IPS-18c (cell line): ENCODE measurements around the gene UNC80.

Experiments used
- H3K4me3 ChIP-seq: 2 replicates; pipeline ENCODE4 v1.7.0; 2013; ENCODE audit warnings: low read depth, mild to moderate bottlenecking, low read length, moderate library complexity; ENCODE audit not compliant: insufficient read depth
- H3K9me3 ChIP-seq: one replicate; pipeline ENCODE4 v1.6.1; 2013; ENCODE audit warnings: mild to moderate bottlenecking, low read length, moderate library complexity; ENCODE audit not compliant: control insufficient read depth, insufficient read depth

UNC80 gene

GRCh38 chr2:209872675-209873074, 101.0 kb downstream of the UNC80 start:
- no peaks in the 10 kb centered on the region for H3K9me3 ChIP-seq
- H3K4me3 ChIP-seq = no peak overlapping the region

GRCh38 chr2:209875270-209875669, 103.6 kb downstream of the UNC80 start:
- H3K9me3 ChIP-seq = no peaks in the 10 kb centered on the region
- H3K4me3 ChIP-seq = no peak overlapping the region

GRCh38 chr2:209876211-209876610, 104.6 kb downstream of the UNC80 start:
- H3K4me3 ChIP-seq = no peak overlapping the region
- H3K9me3 ChIP-seq = no peaks in the 10 kb centered on the region

- no peaks in the 10 kb centered on the region for H3K9me3 ChIP-seq
These were observed 107.1 kb downstream of the UNC80 start for GRCh38 chr2:209878701-209879100.

GRCh38 chr2:209900638-209901037, 129.0 kb downstream of the UNC80 start:
- Histone ChIP-seq H3K9me3 (no peaks in the 10 kb centered on the region), H3K4me3 (no peak overlapping the region)

More at GRCh38 chr2:209878701-209879100, 107.1 kb downstream of the UNC80 start:
- H3K4me3 ChIP-seq = no peak overlapping the region

- Histone ChIP-seq H3K9me3 (no peaks in the 10 kb centered on the region), H3K4me3 (no peak overlapping the region)
These were observed 129.5 kb downstream of the UNC80 start for GRCh38 chr2:209901172-209901571.

- no peaks in the 10 kb centered on the region for H3K9me3 ChIP-seq
- H3K4me3 ChIP-seq = no peak overlapping the region
These were observed 134.1 kb downstream of the UNC80 start for GRCh38 chr2:209905691-209906090.

GRCh38 chr2:209907746-209908145, 136.1 kb downstream of the UNC80 start:
- Histone ChIP-seq H3K4me3 (no peak overlapping the region), H3K9me3 (no peaks in the 10 kb centered on the region)

- Histone ChIP-seq H3K4me3 (no peak overlapping the region), H3K9me3 (no peaks in the 10 kb centered on the region)
These were observed 136.9 kb downstream of the UNC80 start for GRCh38 chr2:209908511-209908910.

GRCh38 chr2:209911486-209911885, 139.9 kb downstream of the UNC80 start:
- Histone ChIP-seq H3K4me3 (no peak overlapping the region), H3K9me3 (no peaks in the 10 kb centered on the region)

GRCh38 chr2:209913786-209914345, 142.2 kb downstream of the UNC80 start:
- Histone ChIP-seq H3K9me3 (no peaks in the 10 kb centered on the region), H3K4me3 (no peak overlapping the region)

GRCh38 chr2:209917154-209917771, 145.6 kb downstream of the UNC80 start:
- no peaks in the 10 kb centered on the region for H3K9me3 ChIP-seq
- H3K4me3 ChIP-seq = no peak overlapping the region

- Histone ChIP-seq H3K9me3 (no peaks in the 10 kb centered on the region), H3K4me3 (no peak overlapping the region)
These were observed 146.6 kb downstream of the UNC80 start for GRCh38 chr2:209918251-209918650.

GRCh38 chr2:209922116-209922515, 150.5 kb downstream of the UNC80 start:
- Histone ChIP-seq H3K9me3 (no peaks in the 10 kb centered on the region), H3K4me3 (no peak overlapping the region)

- no peaks in the 10 kb centered on the region for H3K9me3 ChIP-seq
- H3K4me3 ChIP-seq = no peak overlapping the region
These were observed 157.7 kb downstream of the UNC80 start for GRCh38 chr2:209929369-209929768.

GRCh38 chr2:209933499-209934483, 162.2 kb downstream of the UNC80 start:
- Histone ChIP-seq H3K9me3 (no peaks in the 10 kb centered on the region), H3K4me3 (no peak overlapping the region)

- H3K9me3 ChIP-seq = no peaks in the 10 kb centered on the region
These were observed 164.6 kb downstream of the UNC80 start for GRCh38 chr2:209936106-209936666.

GRCh38 chr2:209937893-209938292, 166.3 kb downstream of the UNC80 start:
- Histone ChIP-seq H3K4me3 (no peak overlapping the region), H3K9me3 (no peaks in the 10 kb centered on the region)

More at GRCh38 chr2:209936106-209936666, 164.6 kb downstream of the UNC80 start:
- H3K4me3 ChIP-seq = no peak overlapping the region
